Measurements from ENCODE around the gene CCL23.

DNA sequence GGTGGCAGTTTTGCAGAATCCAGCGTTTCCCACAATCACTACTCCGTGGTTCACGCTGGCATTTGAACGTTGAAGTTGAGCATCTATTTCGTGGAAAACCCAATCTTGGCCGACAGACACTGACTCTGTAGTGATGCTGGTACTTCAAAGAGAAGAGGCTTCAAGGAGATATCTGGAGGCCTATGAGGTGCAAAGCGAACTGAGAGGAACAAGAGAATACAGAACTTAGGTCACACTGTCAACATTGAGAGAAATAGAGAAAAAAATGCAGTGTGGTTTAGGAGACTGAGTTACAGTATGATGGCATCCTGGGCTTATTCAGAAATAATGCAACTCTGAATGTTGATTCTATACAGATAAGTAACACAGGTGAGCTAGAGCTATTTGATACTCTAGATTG is 52.5 kb downstream of the CCL23 start:
- TF ChIP-seq, protein P1, sequence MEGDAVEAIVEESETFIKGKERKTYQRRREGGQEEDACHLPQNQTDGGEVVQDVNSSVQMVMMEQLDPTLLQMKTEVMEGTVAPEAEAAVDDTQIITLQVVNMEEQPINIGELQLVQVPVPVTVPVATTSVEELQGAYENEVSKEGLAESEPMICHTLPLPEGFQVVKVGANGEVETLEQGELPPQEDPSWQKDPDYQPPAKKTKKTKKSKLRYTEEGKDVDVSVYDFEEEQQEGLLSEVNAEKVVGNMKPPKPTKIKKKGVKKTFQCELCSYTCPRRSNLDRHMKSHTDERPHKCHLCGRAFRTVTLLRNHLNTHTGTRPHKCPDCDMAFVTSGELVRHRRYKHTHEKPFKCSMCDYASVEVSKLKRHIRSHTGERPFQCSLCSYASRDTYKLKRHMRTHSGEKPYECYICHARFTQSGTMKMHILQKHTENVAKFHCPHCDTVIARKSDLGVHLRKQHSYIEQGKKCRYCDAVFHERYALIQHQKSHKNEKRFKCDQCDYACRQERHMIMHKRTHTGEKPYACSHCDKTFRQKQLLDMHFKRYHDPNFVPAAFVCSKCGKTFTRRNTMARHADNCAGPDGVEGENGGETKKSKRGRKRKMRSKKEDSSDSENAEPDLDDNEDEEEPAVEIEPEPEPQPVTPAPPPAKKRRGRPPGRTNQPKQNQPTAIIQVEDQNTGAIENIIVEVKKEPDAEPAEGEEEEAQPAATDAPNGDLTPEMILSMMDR (IDR thresholded peaks at IDR 0.05), result no peak
- TF ChIP-seq EP300 (IDR thresholded peaks at IDR 0.05) (no peak), POLR2AphosphoS5 (IDR thresholded peaks at IDR 0.05) (no peak)

All from stomach (tissue), 4 donors.